ENCODE results near the gene DRAP1.

DNA sequence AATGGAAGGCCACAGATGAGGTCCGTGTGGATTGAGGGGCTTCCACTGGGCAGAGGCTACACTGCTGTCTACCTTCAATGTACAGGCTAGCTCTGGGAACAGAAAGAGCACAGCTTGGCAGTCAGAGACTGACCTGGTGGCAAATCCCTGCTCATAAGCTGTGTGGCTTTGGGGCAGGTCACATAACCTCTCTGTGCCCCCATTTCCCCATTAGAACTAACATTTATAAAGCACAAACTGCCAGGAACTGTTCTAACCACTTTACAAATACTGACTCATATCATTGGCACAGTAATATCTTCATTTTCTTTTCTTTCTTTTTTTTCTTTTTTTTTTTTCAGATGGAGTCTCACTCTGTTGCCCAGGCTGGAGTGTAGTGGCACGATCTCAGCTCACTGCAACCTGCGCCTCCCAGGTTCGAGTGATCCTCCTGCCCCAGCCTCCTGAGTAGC lies 22.2 kb upstream of the DRAP1 start:
- TF ChIP-seq, protein P1, sequence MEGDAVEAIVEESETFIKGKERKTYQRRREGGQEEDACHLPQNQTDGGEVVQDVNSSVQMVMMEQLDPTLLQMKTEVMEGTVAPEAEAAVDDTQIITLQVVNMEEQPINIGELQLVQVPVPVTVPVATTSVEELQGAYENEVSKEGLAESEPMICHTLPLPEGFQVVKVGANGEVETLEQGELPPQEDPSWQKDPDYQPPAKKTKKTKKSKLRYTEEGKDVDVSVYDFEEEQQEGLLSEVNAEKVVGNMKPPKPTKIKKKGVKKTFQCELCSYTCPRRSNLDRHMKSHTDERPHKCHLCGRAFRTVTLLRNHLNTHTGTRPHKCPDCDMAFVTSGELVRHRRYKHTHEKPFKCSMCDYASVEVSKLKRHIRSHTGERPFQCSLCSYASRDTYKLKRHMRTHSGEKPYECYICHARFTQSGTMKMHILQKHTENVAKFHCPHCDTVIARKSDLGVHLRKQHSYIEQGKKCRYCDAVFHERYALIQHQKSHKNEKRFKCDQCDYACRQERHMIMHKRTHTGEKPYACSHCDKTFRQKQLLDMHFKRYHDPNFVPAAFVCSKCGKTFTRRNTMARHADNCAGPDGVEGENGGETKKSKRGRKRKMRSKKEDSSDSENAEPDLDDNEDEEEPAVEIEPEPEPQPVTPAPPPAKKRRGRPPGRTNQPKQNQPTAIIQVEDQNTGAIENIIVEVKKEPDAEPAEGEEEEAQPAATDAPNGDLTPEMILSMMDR (IDR thresholded peaks at IDR 0.05 in 4 of 5, conservative IDR thresholded peaks at IDR 0.05 in 1 of 5): no peak
- TF ChIP-seq POLR2A (IDR thresholded peaks at IDR 0.05): no peak
